MCF 10A (cell line): Measurements from ENCODE around the gene SPAG16. TPM values are rescaled to one million over a fixed set of nuclear protein-coding genes. Genes with fewer than 3 reads are reported as not detected.

Experiments used
- BruUV-seq: library from RNA; stranded (reverse); fragments of 400-500 nt; replicated peaks from 2 replicates; lab custom pipeline; 2021; lab: Mats Ljungman, UMichigan
- CTCF ChIA-PET: fragments of 300-600 bp; sonication (Branson Sonifier 250); formaldehyde crosslinking; extraction: SDS; loops from one replicate; lab custom pipeline; 2021; ENCODE audit warnings: antibody characterized with exemption, inconsistent platforms; lab: Yijun Ruan, JAX
- POLR2A ChIA-PET: fragments of 300-600, 350-650 bp; sonication (Branson Sonifier 250); formaldehyde crosslinking; extraction: SDS; loops from one replicate; lab custom pipeline; 2020; ENCODE audit warnings: antibody characterized with exemption, inconsistent platforms; lab: Yijun Ruan, JAX
- DNase-seq: peaks from one replicate; pipeline ENCODE4 v3.0.0-alpha.2; 2018; ENCODE audit not compliant: unreplicated experiment
- H3K27ac Mint-ChIP-seq: one replicate; pipeline ENCODE4 v1.8.0; 2022; ENCODE audit warnings: mild to moderate bottlenecking, low read depth, mixed read lengths; ENCODE audit not compliant: unreplicated experiment
- H3K27me3 Mint-ChIP-seq: one replicate; pipeline ENCODE4 v1.8.0; 2022; ENCODE audit warnings: mixed read lengths; ENCODE audit not compliant: insufficient read depth, unreplicated experiment
- H3K36me3 Mint-ChIP-seq: one replicate; pipeline ENCODE4 v1.8.0; 2022; ENCODE audit warnings: mild to moderate bottlenecking, moderate library complexity, mixed read lengths; ENCODE audit not compliant: insufficient read depth, unreplicated experiment
- H3K4me1 Mint-ChIP-seq: one replicate; pipeline ENCODE4 v1.8.0; 2022; ENCODE audit warnings: mixed read lengths; ENCODE audit not compliant: insufficient read depth, unreplicated experiment
- H3K4me3 Mint-ChIP-seq: one replicate; pipeline ENCODE4 v1.8.0; 2022; ENCODE audit warnings: mild to moderate bottlenecking, moderate library complexity, mixed read lengths; ENCODE audit not compliant: unreplicated experiment
- H3K9me3 Mint-ChIP-seq: one replicate; pipeline ENCODE4 v1.8.0; 2022; ENCODE audit warnings: mixed read lengths; ENCODE audit not compliant: unreplicated experiment
- intact Hi-C: fragments of 100-400 bp; cut with micrococcal nuclease; formaldehyde crosslinking; loops from 2 replicates; pipeline ENCODE4 v1.14.1; 2022
- total RNA-seq: library from RNA; stranded (reverse); gene quantifications from 2 replicates; pipeline ENCODE4 v1.2.3, GENCODE V29; 2022
- TF ChIP-seq, protein P1 (sequence below): fragments of 200-600 bp; IDR thresholded peaks from one replicate; pipeline ENCODE4 v1.8.0; 2022; ENCODE audit warnings: antibody characterized with exemption, mild to moderate bottlenecking; ENCODE audit not compliant: unreplicated experiment

The SPAG16 gene
- total RNA-seq, 1 experiment from 2014 or later: 11.5 TPM

DNA sequence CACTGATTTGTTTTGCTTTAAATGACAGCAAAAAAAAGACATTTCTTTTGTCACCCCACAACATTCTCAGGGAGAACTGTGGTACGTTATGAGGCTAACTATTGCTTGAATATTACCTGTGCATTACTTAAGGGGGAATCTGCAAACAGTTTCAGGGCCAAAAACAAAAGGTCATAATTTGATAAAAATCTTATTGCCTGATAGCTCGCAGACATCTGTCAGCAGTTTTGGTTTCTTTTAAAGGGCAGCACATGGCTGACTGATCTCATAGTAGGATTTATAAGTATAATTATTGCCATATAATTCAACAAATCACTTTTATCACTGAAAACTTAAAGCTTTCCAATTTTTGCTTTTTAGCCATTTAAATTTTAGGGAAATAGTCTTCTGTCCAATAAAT lies 900.2 kb downstream of the SPAG16 start:
- POLR2A ChIA-PET: interaction anchor here (0.7 to 1.4 kb wide), 2 partner anchors 8 to 664 kb away, joined by 3 read pairs; no protein-coding TSS in a partner anchor
- Mint-ChIP-seq H3K27me3 (no peaks in the 10 kb centered on the region), H3K9me3 (no peaks in the 10 kb centered on the region), H3K4me1 (no peaks in the 10 kb centered on the region), H3K4me3 (no peak overlapping the region), H3K36me3 (no peaks in the 10 kb centered on the region), H3K27ac (no peak overlapping the region)
- intact Hi-C loops: no loop called here
- CTCF ChIA-PET: interaction anchor here (0.6 kb wide), 2 partner anchors 19 to 425 kb away, joined by 3 to 4 read pairs; no protein-coding TSS in a partner anchor
- TF ChIP-seq, protein P1, sequence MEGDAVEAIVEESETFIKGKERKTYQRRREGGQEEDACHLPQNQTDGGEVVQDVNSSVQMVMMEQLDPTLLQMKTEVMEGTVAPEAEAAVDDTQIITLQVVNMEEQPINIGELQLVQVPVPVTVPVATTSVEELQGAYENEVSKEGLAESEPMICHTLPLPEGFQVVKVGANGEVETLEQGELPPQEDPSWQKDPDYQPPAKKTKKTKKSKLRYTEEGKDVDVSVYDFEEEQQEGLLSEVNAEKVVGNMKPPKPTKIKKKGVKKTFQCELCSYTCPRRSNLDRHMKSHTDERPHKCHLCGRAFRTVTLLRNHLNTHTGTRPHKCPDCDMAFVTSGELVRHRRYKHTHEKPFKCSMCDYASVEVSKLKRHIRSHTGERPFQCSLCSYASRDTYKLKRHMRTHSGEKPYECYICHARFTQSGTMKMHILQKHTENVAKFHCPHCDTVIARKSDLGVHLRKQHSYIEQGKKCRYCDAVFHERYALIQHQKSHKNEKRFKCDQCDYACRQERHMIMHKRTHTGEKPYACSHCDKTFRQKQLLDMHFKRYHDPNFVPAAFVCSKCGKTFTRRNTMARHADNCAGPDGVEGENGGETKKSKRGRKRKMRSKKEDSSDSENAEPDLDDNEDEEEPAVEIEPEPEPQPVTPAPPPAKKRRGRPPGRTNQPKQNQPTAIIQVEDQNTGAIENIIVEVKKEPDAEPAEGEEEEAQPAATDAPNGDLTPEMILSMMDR: no peak
- BruUV-seq: no TSS peak
- no peak for DNase-seq

DNA sequence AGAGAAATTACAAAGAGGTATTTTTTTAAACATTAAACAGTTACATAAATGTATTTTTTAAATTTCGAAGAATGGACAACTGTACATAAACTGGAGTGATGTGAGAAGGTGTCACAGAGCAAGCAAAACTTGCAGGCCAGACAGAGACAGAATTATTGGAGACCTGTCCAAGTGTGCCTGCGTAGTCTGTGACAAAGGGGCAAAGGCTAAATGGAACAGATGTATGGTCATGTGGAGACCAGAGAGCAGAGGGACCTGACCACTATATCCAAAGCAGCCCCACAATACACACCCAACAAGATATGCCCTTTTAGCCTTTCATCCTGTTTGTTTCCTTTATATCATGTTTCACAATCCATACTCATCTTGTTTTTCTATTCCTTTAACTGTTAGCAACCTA lies 901.3 kb downstream of the SPAG16 start:
- POLR2A ChIA-PET: no interaction called here
- TF ChIP-seq, protein P1: no peak
- DNase-seq: no peak
- H3K9me3 Mint-ChIP-seq: no peaks in the 10 kb centered on the region
- CTCF ChIA-PET: interaction anchor here (1.4 kb wide), 1 partner anchor 9 kb away, joined by 3 read pairs; no protein-coding TSS in a partner anchor
- no peak overlapping the region for H3K27ac Mint-ChIP-seq
- H3K4me1 Mint-ChIP-seq: no peaks in the 10 kb centered on the region
- intact Hi-C loops: no loop called here
- H3K36me3 Mint-ChIP-seq: no peaks in the 10 kb centered on the region
- no peaks in the 10 kb centered on the region for H3K27me3 Mint-ChIP-seq
- no TSS peak for BruUV-seq
- H3K4me3 Mint-ChIP-seq: no peak overlapping the region

DNA sequence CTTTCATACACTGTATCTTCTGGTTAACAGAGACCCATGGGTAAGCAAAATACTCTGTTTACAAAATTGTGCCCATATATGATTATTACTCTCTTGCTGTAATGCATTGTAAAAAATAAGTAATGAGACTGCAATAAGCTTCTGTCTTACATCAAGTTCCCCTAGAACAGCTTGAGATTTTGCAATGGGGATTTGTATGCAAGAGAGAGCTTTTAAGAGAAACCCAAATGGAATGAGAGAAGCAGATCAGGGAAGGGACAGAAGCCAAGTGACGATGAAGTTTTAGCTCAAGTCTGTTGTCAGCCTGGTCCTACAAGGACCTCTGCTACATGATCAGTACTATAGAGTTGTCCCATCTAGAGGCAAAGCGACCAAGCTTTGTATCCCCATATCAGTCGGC lies 908.4 kb downstream of the SPAG16 start:
- no peaks in the 10 kb centered on the region for H3K9me3 Mint-ChIP-seq
- no peak overlapping the region for H3K4me3 Mint-ChIP-seq
- H3K36me3 Mint-ChIP-seq: no peaks in the 10 kb centered on the region
- no TSS peak for BruUV-seq
- POLR2A ChIA-PET: interaction anchor here (0.9 kb wide), 1 partner anchor 8 kb away, joined by 3 read pairs; no protein-coding TSS in a partner anchor
- CTCF ChIA-PET: interaction anchor here (0.6 to 1.0 kb wide), 3 partner anchors 13 to 705 kb away, joined by 3 to 4 read pairs (median 3); no protein-coding TSS in a partner anchor
- H3K27ac Mint-ChIP-seq: no peak overlapping the region
- H3K4me1 Mint-ChIP-seq: no peaks in the 10 kb centered on the region
- intact Hi-C loops: no loop called here
- TF ChIP-seq, protein P1: no peak
- no peak for DNase-seq
- H3K27me3 Mint-ChIP-seq: no peaks in the 10 kb centered on the region

DNA sequence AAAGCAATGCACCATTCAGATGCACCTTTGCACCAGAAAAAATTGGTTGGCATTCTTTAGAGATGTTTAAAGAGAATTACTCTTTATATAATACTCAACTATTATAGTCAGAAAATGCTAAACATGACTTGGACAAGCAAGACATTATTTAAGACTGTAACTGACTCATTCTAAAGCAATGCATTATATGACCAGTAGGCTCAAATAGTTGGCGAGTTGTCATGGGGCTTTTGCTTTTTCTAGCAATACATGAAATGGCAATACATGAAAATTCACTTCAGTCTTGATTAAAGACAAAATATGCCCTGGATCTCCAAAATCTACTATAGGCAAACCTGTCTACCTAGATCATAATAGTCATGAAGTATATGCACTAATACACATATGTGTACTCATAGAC lies 909.7 kb downstream of the SPAG16 start:
- BruUV-seq: no TSS peak
- peak; percentile 35 for DNase-seq
- H3K36me3 Mint-ChIP-seq: no peaks in the 10 kb centered on the region
- POLR2A ChIA-PET: interaction anchor here (0.7 kb wide), 1 partner anchor 254 kb away, joined by 3 read pairs; no protein-coding TSS in a partner anchor
- H3K27me3 Mint-ChIP-seq: no peaks in the 10 kb centered on the region
- no peak overlapping the region for H3K27ac Mint-ChIP-seq
- no peak overlapping the region for H3K4me3 Mint-ChIP-seq
- no peaks in the 10 kb centered on the region for H3K9me3 Mint-ChIP-seq
- intact Hi-C loops: no loop called here
- no peaks in the 10 kb centered on the region for H3K4me1 Mint-ChIP-seq
- TF ChIP-seq, protein P1: peak; percentile 4
- CTCF ChIA-PET: no interaction called here
